GM23338 (cell line): ENCODE data around the gene DDX19B. TPM values are rescaled to one million over a fixed set of nuclear protein-coding genes. Genes with fewer than 3 reads are reported as not detected.
A peak's percentile ranks its signal among the peaks of the same experiment; 100 is the strongest.
"Not testable (repeated sequence)": the region's sequence is repeated elsewhere in the genome, so short reads cannot be mapped to it uniquely, and the experiment has no call there.

Source experiments
- ATAC-seq: fragments of 200-7000 bp; cut with Tn5 transposase; 3 replicates; pipeline ENCODE4 v1.9.1; 2020
- DNase-seq: peaks from one replicate; pipeline ENCODE4 v3.0.0-alpha.2; 2015; ENCODE audit warnings: low spot score
- H2AFZ ChIP-seq: fragments of 200-600 bp; sonication (generic); 2 replicates; pipeline ENCODE4 v1.8.0; 2016; ENCODE audit warnings: antibody characterized with exemption, mild to moderate bottlenecking, moderate library complexity
- H3F3A ChIP-seq: fragments of 200-600 bp; sonication (generic); replicated peaks from 2 replicates; pipeline ENCODE4 v1.8.0; 2017; ENCODE audit warnings: antibody characterized with exemption, mixed run types, low read depth
- H3K27ac ChIP-seq: fragments of 200-600 bp; sonication (generic); 2 replicates; pipeline ENCODE4 v1.6.1; 2016; ENCODE audit warnings: low read depth
- H3K27me3 ChIP-seq: fragments of 200-600 bp; sonication (generic); 2 replicates; pipeline ENCODE4 v1.8.0; 2016; ENCODE audit warnings: mild to moderate bottlenecking, mixed run types, moderate library complexity; ENCODE audit not compliant: insufficient read depth
- H3K36me3 ChIP-seq: fragments of 200-600 bp; sonication (generic); 2 replicates; pipeline ENCODE4 v1.8.0; 2016; ENCODE audit warnings: mild to moderate bottlenecking; ENCODE audit not compliant: insufficient read depth
- H3K4me1 ChIP-seq: fragments of 200-600 bp; sonication (generic); 2 replicates; pipeline ENCODE4 v1.8.0; 2016; ENCODE audit warnings: mild to moderate bottlenecking, moderate library complexity; ENCODE audit not compliant: insufficient read depth
- H3K4me2 ChIP-seq: fragments of 200-600 bp; sonication (generic); 2 replicates; pipeline ENCODE4 v1.7.1; 2017; ENCODE audit warnings: mixed run types
- H3K4me3 ChIP-seq: fragments of 200-600 bp; sonication (generic); 2 replicates; pipeline ENCODE4 v1.6.1; 2016; ENCODE audit warnings: mixed run types
- H3K79me2 ChIP-seq: fragments of 200-600 bp; sonication (generic); replicated peaks from 2 replicates; pipeline ENCODE4 v1.8.0; 2017; ENCODE audit warnings: mild to moderate bottlenecking; ENCODE audit not compliant: insufficient read depth
- H3K9me2 ChIP-seq: fragments of 200-600 bp; sonication (generic); 2 replicates; pipeline ENCODE4 v1.8.0; 2017; ENCODE audit not compliant: insufficient read depth
- H4K20me1 ChIP-seq: fragments of 200-600 bp; sonication (generic); replicated peaks from 2 replicates; pipeline ENCODE4 v1.8.0; 2017; ENCODE audit warnings: mild to moderate bottlenecking; ENCODE audit not compliant: insufficient read depth
- H3K27ac Mint-ChIP-seq: 2 replicates; pipeline ENCODE4 v1.8.0; 2020; ENCODE audit warnings: inconsistent platforms, mild to moderate bottlenecking, moderate library complexity, mixed read lengths
- H3K27me3 Mint-ChIP-seq: 3 replicates; pipeline ENCODE4 v1.8.0; 2022; ENCODE audit warnings: low read depth, mild to moderate bottlenecking, moderate library complexity, mixed read lengths, inconsistent platforms; ENCODE audit not compliant: insufficient read depth, poor library complexity
- H3K36me3 Mint-ChIP-seq: 3 replicates; pipeline ENCODE4 v1.8.0; 2021; ENCODE audit warnings: low read depth, mild to moderate bottlenecking, inconsistent platforms, moderate library complexity, mixed read lengths
- H3K4me1 Mint-ChIP-seq: 3 replicates; pipeline ENCODE4 v1.8.0; 2020; ENCODE audit warnings: mild to moderate bottlenecking, inconsistent platforms, mixed read lengths
- H3K4me3 Mint-ChIP-seq: 3 replicates; pipeline ENCODE4 v1.8.0; 2021; ENCODE audit warnings: moderate library complexity, mild to moderate bottlenecking, inconsistent platforms, mixed read lengths
- H3K9me3 Mint-ChIP-seq: 3 replicates; pipeline ENCODE4 v1.8.0; 2020; ENCODE audit warnings: moderate library complexity, mild to moderate bottlenecking, inconsistent platforms, mixed read lengths
- CREB1 ChIP-seq: fragments of 250-450 bp; sonication (Bioruptor Pico); IDR thresholded peaks from 2 replicates; pipeline ENCODE4 v1.5.0; 2020; ENCODE audit warnings: low read depth, mild to moderate bottlenecking, moderate library complexity
- ETS1 ChIP-seq: IDR thresholded peaks from 2 replicates; pipeline ENCODE4 v1.6.1; 2016; ENCODE audit warnings: antibody characterized with exemption
- POLR2AphosphoS5 ChIP-seq: IDR thresholded peaks from 2 replicates; pipeline ENCODE4 v1.6.1; 2016; ENCODE audit warnings: antibody characterized with exemption, low read depth
- long read RNA-seq: library from polyadenylated mRNA; unstranded; transcript quantifications from one replicate; pipeline ENCODE4 v2.0.0, GENCODE V29; 2020; ENCODE audit not compliant: unreplicated experiment
- polyA plus RNA-seq: library from polyadenylated mRNA; unstranded; fragments of >200 nt; fragmentation: Nextera tagmentation; extraction: Ambion mirVana; gene quantifications from 2 replicates; pipeline ENCODE4 v1.2.1, GENCODE V29; 2016
- total RNA-seq: library from RNA; depleted of rRNA; stranded (reverse); fragments of >200 nt; shearing (Covaris generic); gene quantifications from 2 replicates; pipeline ENCODE4 v1.2.3, GENCODE V29; 2014; rRNA removed
- TF ChIP-seq, protein P1 (sequence below), 2 experiments: fragments of 200-600 bp in 1 of 2; sonication (generic) in 1 of 2; conservative IDR thresholded peaks; 2 replicates each; pipeline versions ENCODE4 v1.5.1 to v1.6.1; 2016 to 2017; ENCODE audit warnings: antibody characterized with exemption in 2 of 2, low read depth in 2 of 2, mild to moderate bottlenecking in 2 of 2, moderate library complexity in 1 of 2

Gene DDX19B
- 45.8 and 55.2 TPM in 2 replicates for total RNA-seq
- polyA plus RNA-seq: 38.8 and 42.2 TPM in 2 replicates
- long read RNA-seq, transcript DDX19B-203 (10 exons, 1,717 nt): minor isoform, 5 of 58 reads
- long read RNA-seq, transcript DDX19B-201 (12 exons, 3,386 nt): major isoform, 31 of 58 reads
- long read RNA-seq, partial matches to known transcripts: 4 of 58 reads
- long read RNA-seq, other reads (novel, unspliced or antisense): 13 of 58 reads

DNA sequence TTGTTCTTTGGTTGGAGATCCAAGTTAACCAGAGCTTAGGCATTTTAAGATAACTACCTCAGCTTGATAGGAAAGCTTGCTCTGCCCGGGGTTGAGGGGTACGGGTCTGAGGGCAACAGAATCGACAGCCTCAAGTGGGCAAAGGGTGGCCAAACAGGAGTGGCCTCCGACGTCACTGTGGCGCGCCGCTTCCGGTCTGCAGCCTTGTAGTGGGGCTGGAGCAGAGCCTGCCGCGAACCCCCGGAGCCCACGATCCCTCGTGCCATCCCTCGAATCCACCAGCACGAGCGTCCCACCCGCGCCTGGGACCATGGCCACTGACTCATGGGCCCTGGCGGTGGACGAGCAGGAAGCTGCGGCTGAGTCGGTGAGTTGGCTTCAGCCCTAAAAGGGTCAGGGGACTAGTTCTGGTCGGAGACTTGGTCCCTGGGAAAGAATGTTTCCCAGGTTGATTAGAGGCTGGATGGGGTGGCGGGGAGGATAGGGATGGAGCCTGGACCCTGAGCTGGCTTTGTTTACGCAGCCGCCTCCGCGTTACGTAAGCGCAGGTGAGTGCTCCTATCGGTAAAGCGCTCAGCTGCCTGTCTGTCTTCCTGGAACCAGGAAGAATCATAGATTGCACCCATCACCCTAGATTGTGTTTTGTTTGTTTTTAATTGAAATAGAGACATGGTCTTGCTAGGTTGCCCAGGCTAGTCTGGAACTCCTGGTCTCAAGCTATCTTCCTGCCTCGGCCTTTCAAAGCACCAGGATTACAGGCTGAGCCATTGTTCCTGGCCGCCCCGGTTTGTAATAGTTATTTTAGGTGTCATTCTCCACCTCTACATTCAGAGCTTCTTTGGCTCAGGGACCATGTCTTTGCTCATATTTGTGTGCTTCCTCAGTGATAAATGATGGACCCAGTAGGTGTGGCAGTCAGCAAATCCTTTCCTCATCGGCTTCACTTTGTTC is at the start of gene DDX19B:
TSS of gene DDX19B (plus strand) at position 199 of the 951 bp plus-strand sequence. CDS start at position 311, 112 bp downstream.
- peaks cover 14% of the 10 kb centered on the region for H3K4me1 Mint-ChIP-seq
- peak within 1 kb of the TSS; percentile 98 for H3K27ac ChIP-seq
- H3K79me2 ChIP-seq: peaks cover 58% of the 10 kb centered on the region
- peaks cover 21% of the 10 kb centered on the region for H4K20me1 ChIP-seq
- peaks cover 2% of the 10 kb centered on the region for H3K27me3 Mint-ChIP-seq
- H3K4me3 Mint-ChIP-seq: peak within 1 kb of the TSS; percentile 92
- H3K36me3 Mint-ChIP-seq: peaks cover 17% of the 10 kb centered on the region
- ATAC-seq (peak; percentile 94), DNase-seq (peak; percentile 85)
- peaks cover 9% of the 10 kb centered on the region for H3K4me1 ChIP-seq
- H2AFZ ChIP-seq: peak within 1 kb of the TSS; percentile 87; the same call in 1 of the 2 replicates
- H3K9me3 Mint-ChIP-seq: no peaks in the 10 kb centered on the region
- H3K36me3 ChIP-seq: no peaks in the 10 kb centered on the region
- H3K27me3 ChIP-seq: no peaks in the 10 kb centered on the region
- H3K4me3 ChIP-seq: peak within 1 kb of the TSS; percentile 93
- no peaks in the 10 kb centered on the region for H3K9me2 ChIP-seq
- H3K4me2 ChIP-seq: peak within 1 kb of the TSS; percentile 82
- no peaks in the 10 kb centered on the region for H3F3A ChIP-seq
- TF ChIP-seq ETS1: peak; percentile 69
- peak; percentile 94 for TF ChIP-seq CREB1
- TF ChIP-seq POLR2AphosphoS5: peak; percentile 86
- TF ChIP-seq, protein P1, sequence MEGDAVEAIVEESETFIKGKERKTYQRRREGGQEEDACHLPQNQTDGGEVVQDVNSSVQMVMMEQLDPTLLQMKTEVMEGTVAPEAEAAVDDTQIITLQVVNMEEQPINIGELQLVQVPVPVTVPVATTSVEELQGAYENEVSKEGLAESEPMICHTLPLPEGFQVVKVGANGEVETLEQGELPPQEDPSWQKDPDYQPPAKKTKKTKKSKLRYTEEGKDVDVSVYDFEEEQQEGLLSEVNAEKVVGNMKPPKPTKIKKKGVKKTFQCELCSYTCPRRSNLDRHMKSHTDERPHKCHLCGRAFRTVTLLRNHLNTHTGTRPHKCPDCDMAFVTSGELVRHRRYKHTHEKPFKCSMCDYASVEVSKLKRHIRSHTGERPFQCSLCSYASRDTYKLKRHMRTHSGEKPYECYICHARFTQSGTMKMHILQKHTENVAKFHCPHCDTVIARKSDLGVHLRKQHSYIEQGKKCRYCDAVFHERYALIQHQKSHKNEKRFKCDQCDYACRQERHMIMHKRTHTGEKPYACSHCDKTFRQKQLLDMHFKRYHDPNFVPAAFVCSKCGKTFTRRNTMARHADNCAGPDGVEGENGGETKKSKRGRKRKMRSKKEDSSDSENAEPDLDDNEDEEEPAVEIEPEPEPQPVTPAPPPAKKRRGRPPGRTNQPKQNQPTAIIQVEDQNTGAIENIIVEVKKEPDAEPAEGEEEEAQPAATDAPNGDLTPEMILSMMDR (conservative IDR thresholded peaks at IDR 0.05; ENCODE audit: low read depth in 2 of 2): no peak
- peak within 1 kb of the TSS; percentile 97 for H3K27ac Mint-ChIP-seq

GRCh38 chr16:70249697-70250096 is 49.3 kb upstream of the DDX19B start:
- H3K4me1 Mint-ChIP-seq: peaks cover 17% of the 10 kb centered on the region
- not testable (repeated sequence) for H3K27me3 ChIP-seq, H2AFZ ChIP-seq, H3K27ac ChIP-seq, DNase-seq, ATAC-seq, H3K27ac Mint-ChIP-seq, H3K9me3 Mint-ChIP-seq, H3K4me1 ChIP-seq, H3K9me2 ChIP-seq
- H4K20me1 ChIP-seq: peaks cover 24% of the 10 kb centered on the region
- peaks cover 43% of the 10 kb centered on the region for H3K36me3 Mint-ChIP-seq
- H3K36me3 ChIP-seq: peaks cover 25% of the 10 kb centered on the region
- peak overlapping the region; percentile 85 for H3K4me2 ChIP-seq
- H3K79me2 ChIP-seq: peaks cover 29% of the 10 kb centered on the region
- H3K27me3 Mint-ChIP-seq: peaks cover 18% of the 10 kb centered on the region
- H3K4me3 Mint-ChIP-seq: peak overlapping the region; percentile 83
- peaks cover 28% of the 10 kb centered on the region for H3F3A ChIP-seq
- H3K4me3 ChIP-seq: peak overlapping the region; percentile 81
